SU-DHL-6 (cell line): Measurements from ENCODE around the gene ABCC4.

Experiments
- CTCF ChIP-seq: fragments of 200-600 bp; sonication (generic); IDR thresholded peaks from one replicate; pipeline ENCODE4 v1.5.1; 2017; ENCODE audit warnings: antibody characterized with exemption, mild to moderate bottlenecking, low read length, moderate library complexity; ENCODE audit not compliant: insufficient read depth, poor library complexity, severe bottlenecking
- EZH2phosphoT487 ChIP-seq: fragments of 200-600 bp; sonication (generic), shearing (Covaris generic); conservative IDR thresholded peaks from 2 replicates; pipeline ENCODE4 v1.6.1; 2018; ENCODE audit warnings: mild to moderate bottlenecking, antibody characterized with exemption, low read length, moderate library complexity, mixed read lengths

- TF ChIP-seq CTCF (no peak), EZH2phosphoT487 (no peak)
These were observed 74.1 kb downstream of the ABCC4 start for GRCh38 chr13:95226932-95227695.
